K562 (cell line): ENCODE results near the gene MBNL1. TPM values are rescaled to one million over a fixed set of nuclear protein-coding genes. Genes with fewer than 3 reads are reported as not detected.
A peak's percentile ranks its signal among the peaks of the same experiment; 100 is the strongest.

Experiments
- CHAMP1 ChIP-seq: fragments of 450-650 bp; IDR thresholded peaks from 2 replicates; pipeline ENCODE4 v1.6.1; 2016; ENCODE audit warnings: mild to moderate bottlenecking
- COPS2 ChIP-seq: fragments of 450-650 bp; conservative IDR thresholded peaks from 2 replicates; pipeline ENCODE4 v1.6.1; 2016; ENCODE audit warnings: mild to moderate bottlenecking, moderate library complexity
- CUX1 ChIP-seq: fragments of 200-800 bp; sonication (Bioruptor generic); IDR thresholded peaks from 2 replicates; pipeline ENCODE4 v1.6.1; 2016; ENCODE audit warnings: missing genetic modification characterization, missing compliant biosample characterization
- EZH2 ChIP-seq: IDR thresholded peaks from 2 replicates; pipeline ENCODE4 v1.6.1; 2012; ENCODE audit warnings: low read depth, mild to moderate bottlenecking, inconsistent platforms, low read length, borderline replicate concordance
- HDAC2 ChIP-seq: fragments of 450-650 bp; IDR thresholded peaks from 2 replicates; pipeline ENCODE4 v1.6.1; 2016; ENCODE audit warnings: mild to moderate bottlenecking
- MNT ChIP-seq, 2 experiments: fragments of 450-650 bp; conservative IDR thresholded peaks; 2 replicates each; pipeline ENCODE4 v1.6.1; 2017; ENCODE audit warnings: mild to moderate bottlenecking in 2 of 2, moderate library complexity in 2 of 2
- NBN ChIP-seq: fragments of 450-650 bp; IDR thresholded peaks from 2 replicates; pipeline ENCODE4 v1.6.1; 2016; ENCODE audit warnings: low read depth, mild to moderate bottlenecking
- XRCC3 ChIP-seq: fragments of 450-650 bp; IDR thresholded peaks from 2 replicates; pipeline ENCODE4 v1.6.1; 2017; ENCODE audit warnings: mild to moderate bottlenecking, moderate library complexity
- ZBTB26 ChIP-seq: fragments of 450-650 bp; formaldehyde crosslinking; IDR thresholded peaks from 2 replicates; pipeline ENCODE4 v1.4.0; 2022; ENCODE audit warnings: missing genetic modification characterization
- ZNF212 ChIP-seq: fragments of 450-650 bp; formaldehyde crosslinking; IDR thresholded peaks from 2 replicates; pipeline ENCODE4 v1.4.0; 2020; ENCODE audit warnings: mild to moderate bottlenecking
- ZNF23 ChIP-seq: fragments of 250-450 bp; sonication (Bioruptor Pico); IDR thresholded peaks from 2 replicates; pipeline ENCODE4 v1.4.0; 2020; ENCODE audit warnings: mild to moderate bottlenecking
- ZNF780A ChIP-seq: fragments of 250-450 bp; sonication (Bioruptor Pico); IDR thresholded peaks from 2 replicates; pipeline ENCODE4 v1.5.0; 2021; ENCODE audit warnings: mild to moderate bottlenecking
- polyA plus RNA-seq, 8 experiments: library from polyadenylated mRNA; depleted of rRNA in 4 of 8; stranded (reverse) in 5 of 8; unstranded in 3 of 8; fragments of >200 nt; fragmentation: Nextera tagmentation in 2 of 8; fragmentation: Illumina TruSeq in 1 of 8; extraction: Ambion mirVana in 2 of 8; extraction: Trizol in 1 of 8; gene quantifications; 2 replicates each; pipeline versions ENCODE4 v1.2.1 to v1.2.3, GENCODE V29; 2011 to 2014; ENCODE audit warnings: inconsistent platforms in 1 of 8, missing spikeins in 1 of 8
- total RNA-seq, 7 experiments: library from RNA; depleted of rRNA in 6 of 7; stranded (reverse); fragments of >200 nt in 6 of 7; fragmentation: Illumina TruSeq in 2 of 7; extraction: Trizol in 2 of 7; gene quantifications; 2 replicates each; pipeline versions ENCODE4 v1.2.1 to v1.2.3, GENCODE V29; 2011 to 2021; ENCODE audit warnings: low replicate concordance in 1 of 7
- TF ChIP-seq, protein P1 (sequence below): fragments of 250-450 bp; sonication (Bioruptor Pico); IDR thresholded peaks from 2 replicates; pipeline ENCODE4 v1.4.0; 2020

Gene MBNL1
- total and polyA plus RNA-seq, 9 of the 15 experiments (the other 6 are each of a cell fraction or from before 2014, with no cell fraction given) = 70.3 to 243 (median 220) TPM

DNA sequence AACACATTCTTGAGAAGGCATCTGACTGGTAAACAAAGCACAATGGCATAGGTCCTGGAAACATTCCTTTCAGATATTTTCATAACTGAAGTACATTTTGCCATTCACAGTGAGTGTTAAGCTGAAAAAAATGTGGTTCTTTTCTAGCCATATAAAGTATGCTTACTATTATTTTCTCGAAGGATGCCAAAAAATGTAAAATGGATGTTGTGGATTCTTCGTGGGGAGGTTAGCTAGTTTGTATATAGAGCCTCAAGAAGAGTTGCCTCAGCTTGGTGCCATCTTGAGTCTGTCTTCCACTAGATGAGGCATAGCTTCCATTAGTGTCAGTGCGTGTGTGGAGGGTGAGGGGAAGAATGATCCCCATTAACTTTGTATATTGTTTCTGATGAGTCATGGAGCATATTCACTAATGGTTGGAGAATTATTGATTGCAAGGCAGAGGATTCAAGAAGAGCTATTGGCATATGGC lies 4.1 kb downstream of the MBNL1 start (continued):
- TF ChIP-seq MNT (conservative IDR thresholded peaks at IDR 0.05) = peak; percentile 11 to 23; a peak in 1 of 4 replicates
- TF ChIP-seq COPS2 = no peak
- TF ChIP-seq ZNF780A (CRISPR knock-in tag) = no peak
- TF ChIP-seq EZH2 = no peak
- TF ChIP-seq ZNF23 (CRISPR knock-in tag) = no peak
- TF ChIP-seq CUX1 (CRISPR knock-in tag) = no peak
- TF ChIP-seq ZNF212 = no peak
- TF ChIP-seq NBN = no peak; the same call in 1 of the 2 replicates
- no peak for TF ChIP-seq XRCC3
- TF ChIP-seq HDAC2 = no peak
- TF ChIP-seq CHAMP1 = no peak; the same call in 1 of the 2 replicates
- TF ChIP-seq, protein P1, sequence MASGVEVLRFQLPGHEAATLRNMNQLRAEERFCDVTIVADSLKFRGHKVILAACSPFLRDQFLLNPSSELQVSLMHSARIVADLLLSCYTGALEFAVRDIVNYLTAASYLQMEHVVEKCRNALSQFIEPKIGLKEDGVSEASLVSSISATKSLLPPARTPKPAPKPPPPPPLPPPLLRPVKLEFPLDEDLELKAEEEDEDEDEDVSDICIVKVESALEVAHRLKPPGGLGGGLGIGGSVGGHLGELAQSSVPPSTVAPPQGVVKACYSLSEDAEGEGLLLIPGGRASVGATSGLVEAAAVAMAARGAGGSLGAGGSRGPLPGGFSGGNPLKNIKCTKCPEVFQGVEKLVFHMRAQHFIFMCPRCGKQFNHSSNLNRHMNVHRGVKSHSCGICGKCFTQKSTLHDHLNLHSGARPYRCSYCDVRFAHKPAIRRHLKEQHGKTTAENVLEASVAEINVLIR (CRISPR knock-in tag) = no peak
- TF ChIP-seq ZBTB26 = no peak
